Adrenal gland (tissue), 12 donors: ENCODE data around the gene CDC20B. TPM values are rescaled to one million over a fixed set of nuclear protein-coding genes. Genes with fewer than 3 reads are reported as not detected.

Experiments
- DNase-seq, 7 donors: peaks; one replicate each; pipeline ENCODE4 v3.0.0-alpha.2; 2019 to 2020
- H3K27ac ChIP-seq, 5 donors: fragments of 200-600 bp; sonication (generic) in 4 of 5; 1 replicate in 3 of 5; 2 replicates in 2 of 5; pipeline versions ENCODE4 v1.5.1 to v1.8.0; 2016 to 2020; ENCODE audit warnings: mild to moderate bottlenecking in 1 of 5
- H3K27me3 ChIP-seq: fragments of 200-600 bp; 2 replicates; pipeline ENCODE4 v1.8.0; 2021
- H3K36me3 ChIP-seq, 2 donors: fragments of 200-600 bp; replicated peaks in 1 of 2; 1 replicate in 1 of 2; 2 replicates in 1 of 2; pipeline versions ENCODE4 v1.5.1 to v1.8.0; 2018 to 2022
- H3K4me1 ChIP-seq, 2 donors: fragments of 200-600 bp; replicated peaks in 1 of 2; 1 replicate in 1 of 2; 2 replicates in 1 of 2; pipeline versions ENCODE4 v1.5.1 to v1.8.0; 2018 to 2021
- H3K4me3 ChIP-seq, 4 donors: fragments of 200-600 bp; sonication (generic) in 3 of 4; one replicate each; pipeline ENCODE4 v1.5.1; 2016 to 2018
- H3K9me3 ChIP-seq, 3 donors: fragments of 200-600 bp; sonication (generic) in 1 of 3; replicated peaks in 1 of 3; 1 replicate in 2 of 3; 2 replicates in 1 of 3; pipeline versions ENCODE4 v1.5.1 to v1.8.0; 2016 to 2021
- POLR2A ChIP-seq, 2 donors: fragments of 450-650 bp; IDR thresholded peaks; one replicate each; pipeline ENCODE4 v1.6.1; 2017; ENCODE audit warnings: antibody characterized with exemption in 2 of 2, mild to moderate bottlenecking in 2 of 2, moderate library complexity in 1 of 2
- WGBS, 4 donors: extraction: QIAGEN DNeasy Blood & Tissue Kit in 2 of 4; methylation state at CpG; one replicate each; pipeline versions ENCODE4 v1.1.5 to v1.1.7; 2013 to 2017; 5-methylcytosine and 5-hydroxymethylcytosine counted together
- intact Hi-C, 2 donors: fragments of 100-400 bp; cut with DNase I; formaldehyde crosslinking; loops; one replicate each; pipeline versions ENCODE4 v1.14.1 to v1.15.0; 2022 to 2023
- polyA plus RNA-seq, 3 donors: library from polyadenylated mRNA; stranded (reverse); fragments of 200-250 nt in 2 of 3; fragments of 350-450 nt in 1 of 3; fragmentation: Illumina TruSeq in 1 of 3; extraction: RNeasy Lipid Tissue Mini Kit (QIAGEN cat#74804) in 1 of 3; gene quantifications; one replicate each; pipeline ENCODE4 v1.2.3, GENCODE V29; 2013 to 2014
- total RNA-seq, 9 donors: library from RNA; depleted of rRNA in 4 of 9; stranded (reverse); fragments of >200 nt in 4 of 9; fragments of 120-200 nt in 1 of 9; fragmentation: NEBNext Ultra II Directional in 1 of 9; extraction: Animal tissue kit (Norgen Biotek cat#: 25700) in 1 of 9; gene quantifications; one replicate each; pipeline versions ENCODE4 v1.1.0 to v1.2.4, GENCODE V29; 2013 to 2023
- TF ChIP-seq, protein P1 (sequence below), 6 experiments: fragments of 450-650 bp in 4 of 6; fragments of 200-600 bp in 2 of 6; sonication (generic) in 1 of 6; IDR thresholded peaks; 1 replicate in 5 of 6; 2 replicates in 1 of 6; pipeline versions ENCODE4 v1.5.1 to v1.8.0; 2016 to 2021; ENCODE audit warnings: antibody characterized with exemption in 6 of 6, mild to moderate bottlenecking in 2 of 6, moderate library complexity in 1 of 6
- donor health status: healthy with polysubstance abuse.
- donor health status: Bipolar disorder and iron deficiency.
- donor health status: DM: yes; HTN: yes; CAD: no.
- donor health status: DM: no; HTN: no; CAD: no.
- donor health status: DM: no; HTN: no; CAD: no.
- donor health status: DM: yes; HTN: yes; CAD: no.

The CDC20B gene
- total and polyA plus RNA-seq, 12 donors = 0.11 TPM; not detected in 11

GRCh38 chr5:55219770-55220169 lies 46.8 kb upstream of the CDC20B start:
- H3K4me3 ChIP-seq = no peak overlapping the region
- H3K27ac ChIP-seq = no peak overlapping the region
- H3K4me1 ChIP-seq = peaks cover 4 to 6% of the 10 kb centered on the region in 2 donors
- DNase-seq = no peak
- no peaks in the 10 kb centered on the region for H3K9me3 ChIP-seq
- H3K36me3 ChIP-seq = no peaks in the 10 kb centered on the region
- 88 to 97% (median 90%) methylated on average over 3 of the region's 3 CpGs for WGBS, 4 donors
- TF ChIP-seq POLR2A (IDR thresholded peaks at IDR 0.05) = no peak
- TF ChIP-seq, protein P1, sequence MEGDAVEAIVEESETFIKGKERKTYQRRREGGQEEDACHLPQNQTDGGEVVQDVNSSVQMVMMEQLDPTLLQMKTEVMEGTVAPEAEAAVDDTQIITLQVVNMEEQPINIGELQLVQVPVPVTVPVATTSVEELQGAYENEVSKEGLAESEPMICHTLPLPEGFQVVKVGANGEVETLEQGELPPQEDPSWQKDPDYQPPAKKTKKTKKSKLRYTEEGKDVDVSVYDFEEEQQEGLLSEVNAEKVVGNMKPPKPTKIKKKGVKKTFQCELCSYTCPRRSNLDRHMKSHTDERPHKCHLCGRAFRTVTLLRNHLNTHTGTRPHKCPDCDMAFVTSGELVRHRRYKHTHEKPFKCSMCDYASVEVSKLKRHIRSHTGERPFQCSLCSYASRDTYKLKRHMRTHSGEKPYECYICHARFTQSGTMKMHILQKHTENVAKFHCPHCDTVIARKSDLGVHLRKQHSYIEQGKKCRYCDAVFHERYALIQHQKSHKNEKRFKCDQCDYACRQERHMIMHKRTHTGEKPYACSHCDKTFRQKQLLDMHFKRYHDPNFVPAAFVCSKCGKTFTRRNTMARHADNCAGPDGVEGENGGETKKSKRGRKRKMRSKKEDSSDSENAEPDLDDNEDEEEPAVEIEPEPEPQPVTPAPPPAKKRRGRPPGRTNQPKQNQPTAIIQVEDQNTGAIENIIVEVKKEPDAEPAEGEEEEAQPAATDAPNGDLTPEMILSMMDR (IDR thresholded peaks at IDR 0.05) = no peak
- H3K27me3 ChIP-seq = peaks cover 51% of the 10 kb centered on the region
- intact Hi-C loops = loop anchor here in 1 of 2 donors (10.0 kb wide), 1 partner anchor 45 kb away; the partner anchor contains the start of gene CDC20B

- no peak for DNase-seq
- TF ChIP-seq POLR2A (IDR thresholded peaks at IDR 0.05) = no peak
- TF ChIP-seq, protein P1 (IDR thresholded peaks at IDR 0.05) = no peak
- intact Hi-C loops = no loop called here
- Histone ChIP-seq H3K27me3 (peaks cover 43% of the 10 kb centered on the region), H3K27ac (no peak overlapping the region), H3K36me3 (no peaks in the 10 kb centered on the region), H3K4me3 (no peak overlapping the region), H3K9me3 (no peaks in the 10 kb centered on the region), H3K4me1 (peaks cover 4 to 6% of the 10 kb centered on the region in 2 donors)
- 43 to 70% (median 59%) methylated on average over 4 of the region's 4 CpGs for WGBS, 4 donors
Observed at GRCh38 chr5:55218967-55219366, 46.0 kb upstream of the CDC20B start.

DNA sequence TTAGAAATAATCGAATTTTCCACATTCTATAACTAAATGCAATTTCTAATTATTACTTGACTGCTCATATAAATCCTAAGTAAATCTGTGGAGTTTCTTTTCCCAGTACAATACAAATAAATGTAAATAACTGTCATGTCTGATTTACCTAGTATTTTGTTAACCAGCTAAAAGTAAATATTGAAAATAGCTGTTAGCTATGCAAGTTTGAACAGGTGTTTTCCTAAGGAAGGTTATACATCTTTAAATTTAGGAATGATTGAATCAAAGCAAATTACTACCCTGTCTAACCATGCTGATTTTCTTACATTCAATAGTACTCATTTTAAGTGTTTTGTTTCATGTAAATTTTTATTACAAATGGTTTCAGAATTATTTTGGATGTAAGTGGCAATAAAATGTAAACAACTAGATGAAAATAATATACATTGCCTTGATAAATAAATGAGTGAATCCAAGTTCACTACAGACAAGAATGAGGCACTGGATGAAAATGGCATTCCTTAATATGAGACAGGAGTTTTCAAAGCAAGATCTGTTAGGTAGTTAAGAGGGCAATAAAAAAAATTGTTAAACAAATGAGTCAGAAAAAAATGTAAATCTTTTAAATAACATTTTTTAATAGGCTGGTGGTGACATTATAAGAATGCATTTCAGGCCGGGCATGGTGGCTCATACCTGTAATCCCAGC lies 38.4 kb upstream of the CDC20B start:
- intact Hi-C loops = no loop called here
- Histone ChIP-seq H3K9me3 (no peaks in the 10 kb centered on the region), H3K27ac (no peak overlapping the region), H3K4me3 (no peak overlapping the region), H3K4me1 (no peaks in the 10 kb centered on the region), H3K36me3 (no peaks in the 10 kb centered on the region), H3K27me3 (peaks cover 2% of the 10 kb centered on the region)
- TF ChIP-seq, protein P1 (IDR thresholded peaks at IDR 0.05) = no peak
- TF ChIP-seq POLR2A (IDR thresholded peaks at IDR 0.05) = no peak
- DNase-seq = no peak
- WGBS, 4 donors = 73 to 86% (median 81%) methylated on average over 2 of the region's 2 CpGs

DNA sequence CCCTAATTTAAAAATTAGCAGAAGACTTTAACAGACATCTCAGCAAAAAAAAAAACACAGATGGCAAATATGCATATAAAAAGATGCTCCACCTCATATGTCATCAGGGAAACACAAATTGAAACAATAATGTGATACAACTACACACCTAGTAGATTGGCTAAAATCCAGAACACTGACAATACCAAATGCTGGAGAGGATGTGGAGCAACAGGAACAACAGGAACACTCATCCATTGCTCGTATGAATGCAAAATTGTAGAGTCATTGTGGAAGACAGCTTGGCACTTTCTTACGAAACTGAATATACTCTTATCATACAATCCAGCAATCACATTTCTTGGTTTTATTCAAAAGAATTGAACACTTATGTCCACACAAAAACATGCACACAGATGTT lies 32.0 kb upstream of the CDC20B start:
- whole genome bisulfite sequencing, 4 donors = 51 to 65% (median 53%) methylated on average over 2 of the region's 2 CpGs
- intact Hi-C loops = no loop called here
- H3K36me3 ChIP-seq = no peaks in the 10 kb centered on the region
- no peak overlapping the region for H3K27ac ChIP-seq
- H3K27me3 ChIP-seq = peaks cover 5% of the 10 kb centered on the region
- TF ChIP-seq, protein P1 (IDR thresholded peaks at IDR 0.05) = no peak
- no peaks in the 10 kb centered on the region for H3K4me1 ChIP-seq
- DNase-seq = no peak
- H3K9me3 ChIP-seq = no peaks in the 10 kb centered on the region
- H3K4me3 ChIP-seq = no peak overlapping the region
